ENCODE results near the gene BICD2. TPM values are rescaled to one million over a fixed set of nuclear protein-coding genes. Genes with fewer than 3 reads are reported as not detected.

BICD2 gene
- total and polyA plus RNA-seq, 2 of the 13 experiments (the other 11 are each of a cell fraction or from before 2014, with no cell fraction given) = 5.1 to 17.4 TPM

DNA sequence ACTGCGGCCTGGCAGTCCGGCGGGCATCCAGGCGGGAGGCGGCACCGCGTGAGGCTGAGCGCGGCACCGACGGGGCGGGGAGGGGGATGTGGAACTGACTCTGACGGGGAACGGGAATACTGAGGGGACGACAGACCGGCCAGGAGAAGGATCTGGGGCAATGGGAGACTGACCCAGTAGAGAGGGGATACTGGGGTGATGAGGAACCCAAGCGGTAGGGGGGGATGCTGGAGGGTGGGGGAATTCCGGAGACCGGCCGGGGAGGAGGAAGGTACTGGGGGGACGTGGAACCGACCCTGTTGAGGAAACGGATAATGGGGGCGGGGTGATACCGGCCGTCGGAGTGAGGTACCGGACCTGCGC is 95.1 kb downstream of the BICD2 start (continued):
- TF ChIP-seq, protein P1, sequence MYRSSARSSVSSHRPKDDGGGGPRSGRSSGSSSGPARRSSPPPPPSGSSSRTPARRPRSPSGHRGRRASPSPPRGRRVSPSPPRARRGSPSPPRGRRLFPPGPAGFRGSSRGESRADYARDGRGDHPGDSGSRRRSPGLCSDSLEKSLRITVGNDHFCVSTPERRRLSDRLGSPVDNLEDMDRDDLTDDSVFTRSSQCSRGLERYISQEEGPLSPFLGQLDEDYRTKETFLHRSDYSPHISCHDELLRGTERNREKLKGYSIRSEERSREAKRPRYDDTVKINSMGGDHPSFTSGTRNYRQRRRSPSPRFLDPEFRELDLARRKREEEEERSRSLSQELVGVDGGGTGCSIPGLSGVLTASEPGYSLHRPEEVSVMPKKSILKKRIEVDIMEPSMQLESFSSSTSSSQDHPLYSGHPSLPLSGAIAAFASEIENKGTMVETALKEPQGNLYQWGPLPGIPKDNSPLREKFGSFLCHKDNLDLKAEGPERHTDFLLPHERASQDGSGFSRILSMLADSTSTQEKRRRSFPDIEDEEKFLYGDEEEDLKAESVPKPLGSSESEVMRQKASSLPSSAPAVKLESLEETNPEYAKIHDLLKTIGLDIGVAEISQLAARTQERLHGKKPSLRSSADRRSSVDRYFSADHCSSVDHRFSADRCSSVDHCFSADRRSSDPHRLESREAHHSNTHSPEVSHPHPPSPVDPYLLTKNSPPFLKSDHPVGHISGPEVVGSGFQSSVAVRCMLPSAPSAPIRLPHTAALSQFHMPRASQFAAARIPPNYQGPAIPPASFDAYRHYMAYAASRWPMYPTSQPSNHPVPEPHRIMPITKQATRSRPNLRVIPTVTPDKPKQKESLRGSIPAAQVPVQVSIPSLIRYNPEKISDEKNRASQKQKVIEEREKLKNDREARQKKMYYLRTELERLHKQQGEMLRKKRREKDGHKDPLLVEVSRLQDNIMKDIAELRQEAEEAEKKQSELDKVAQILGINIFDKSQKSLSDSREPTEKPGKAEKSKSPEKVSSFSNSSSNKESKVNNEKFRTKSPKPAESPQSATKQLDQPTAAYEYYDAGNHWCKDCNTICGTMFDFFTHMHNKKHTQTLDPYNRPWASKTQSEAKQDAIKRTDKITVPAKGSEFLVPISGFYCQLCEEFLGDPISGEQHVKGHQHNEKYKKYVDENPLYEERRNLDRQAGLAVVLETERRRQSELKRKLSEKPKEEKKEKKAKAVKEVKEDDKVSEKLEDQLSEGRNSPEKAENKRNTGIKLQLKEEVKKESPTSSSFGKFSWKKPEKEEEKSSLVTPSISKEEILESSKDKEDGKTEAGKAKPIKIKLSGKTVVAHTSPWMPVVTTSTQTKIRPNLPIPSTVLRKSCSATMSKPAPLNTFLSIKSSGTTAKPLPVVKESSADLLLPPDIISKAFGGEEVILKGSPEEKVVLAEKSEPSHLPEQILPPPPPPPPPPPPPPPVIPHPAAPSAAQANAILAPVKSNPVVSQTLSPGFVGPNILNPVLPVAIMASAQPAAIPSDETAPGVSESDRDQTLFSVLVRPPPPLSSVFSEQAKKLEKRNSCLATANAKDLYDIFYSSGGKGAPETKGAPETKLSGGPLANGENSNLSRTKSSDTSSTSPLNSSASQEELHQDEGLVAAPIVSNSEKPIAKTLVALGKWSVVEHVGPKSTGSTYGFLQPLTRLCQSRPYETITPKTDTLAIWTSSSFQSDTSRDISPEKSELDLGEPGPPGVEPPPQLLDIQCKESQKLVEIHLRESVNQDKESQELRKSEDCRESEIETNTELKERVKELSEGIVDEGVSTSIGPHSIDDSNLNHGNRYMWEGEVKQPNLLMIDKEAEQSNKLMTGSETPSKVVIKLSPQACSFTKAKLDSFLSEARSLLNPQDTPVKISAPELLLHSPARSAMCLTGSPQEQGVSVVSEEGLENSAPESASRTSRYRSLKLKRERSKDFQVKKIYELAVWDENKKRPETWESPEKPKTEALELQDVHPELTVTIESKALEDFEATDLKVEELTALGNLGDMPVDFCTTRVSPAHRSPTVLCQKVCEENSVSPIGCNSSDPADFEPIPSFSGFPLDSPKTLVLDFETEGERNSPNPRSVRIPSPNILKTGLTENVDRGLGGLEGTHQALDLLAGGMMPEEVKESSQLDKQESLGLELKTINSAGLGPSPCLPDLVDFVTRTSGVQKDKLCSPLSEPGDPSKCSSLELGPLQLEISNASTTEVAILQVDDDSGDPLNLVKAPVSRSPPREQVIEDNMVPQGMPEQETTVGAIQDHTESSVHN (CRISPR knock-in tag; IDR thresholded peaks at IDR 0.05) = no peak
- no peak for TF ChIP-seq MATR3 (CRISPR knock-in tag; IDR thresholded peaks at IDR 0.05)
- TF ChIP-seq, protein P2, sequence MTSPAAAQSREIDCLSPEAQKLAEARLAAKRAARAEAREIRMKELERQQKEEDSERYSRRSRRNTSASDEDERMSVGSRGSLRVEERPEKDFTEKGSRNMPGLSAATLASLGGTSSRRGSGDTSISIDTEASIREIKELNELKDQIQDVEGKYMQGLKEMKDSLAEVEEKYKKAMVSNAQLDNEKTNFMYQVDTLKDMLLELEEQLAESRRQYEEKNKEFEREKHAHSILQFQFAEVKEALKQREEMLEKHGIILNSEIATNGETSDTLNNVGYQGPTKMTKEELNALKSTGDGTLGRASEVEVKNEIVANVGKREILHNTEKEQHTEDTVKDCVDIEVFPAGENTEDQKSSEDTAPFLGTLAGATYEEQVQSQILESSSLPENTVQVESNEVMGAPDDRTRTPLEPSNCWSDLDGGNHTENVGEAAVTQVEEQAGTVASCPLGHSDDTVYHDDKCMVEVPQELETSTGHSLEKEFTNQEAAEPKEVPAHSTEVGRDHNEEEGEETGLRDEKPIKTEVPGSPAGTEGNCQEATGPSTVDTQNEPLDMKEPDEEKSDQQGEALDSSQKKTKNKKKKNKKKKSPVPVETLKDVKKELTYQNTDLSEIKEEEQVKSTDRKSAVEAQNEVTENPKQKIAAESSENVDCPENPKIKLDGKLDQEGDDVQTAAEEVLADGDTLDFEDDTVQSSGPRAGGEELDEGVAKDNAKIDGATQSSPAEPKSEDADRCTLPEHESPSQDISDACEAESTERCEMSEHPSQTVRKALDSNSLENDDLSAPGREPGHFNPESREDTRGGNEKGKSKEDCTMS (CRISPR knock-in tag; conservative IDR thresholded peaks at IDR 0.05) = no peak

Measured in HepG2 (cell line).